IMR-90 (cell line): Measurements from ENCODE around the gene LRRC1.

ENCODE experiments used
- CTCF ChIP-seq: conservative IDR thresholded peaks from 2 replicates; pipeline ENCODE4 v1.5.1; 2012; ENCODE audit warnings: mild to moderate bottlenecking, low read depth, low read length, improper control_type of control experiment
- MAZ ChIP-seq: IDR thresholded peaks from 2 replicates; pipeline ENCODE4 v1.6.1; 2012; ENCODE audit warnings: low read depth, mild to moderate bottlenecking, low read length, improper control_type of control experiment, moderate library complexity, borderline replicate concordance
- POLR2A ChIP-seq: IDR thresholded peaks from 2 replicates; pipeline ENCODE4 v1.6.1; 2012; ENCODE audit warnings: mild to moderate bottlenecking, low read depth, low read length
- RCOR1 ChIP-seq: IDR thresholded peaks from 2 replicates; pipeline ENCODE4 v1.6.1; 2012; ENCODE audit warnings: mild to moderate bottlenecking, low read length, improper control_type of control experiment; ENCODE audit not compliant: insufficient replicate concordance
- RFX5 ChIP-seq: IDR thresholded peaks from 2 replicates; pipeline ENCODE4 v1.8.0; 2012; ENCODE audit warnings: low read depth, mild to moderate bottlenecking, low read length, moderate library complexity

DNA sequence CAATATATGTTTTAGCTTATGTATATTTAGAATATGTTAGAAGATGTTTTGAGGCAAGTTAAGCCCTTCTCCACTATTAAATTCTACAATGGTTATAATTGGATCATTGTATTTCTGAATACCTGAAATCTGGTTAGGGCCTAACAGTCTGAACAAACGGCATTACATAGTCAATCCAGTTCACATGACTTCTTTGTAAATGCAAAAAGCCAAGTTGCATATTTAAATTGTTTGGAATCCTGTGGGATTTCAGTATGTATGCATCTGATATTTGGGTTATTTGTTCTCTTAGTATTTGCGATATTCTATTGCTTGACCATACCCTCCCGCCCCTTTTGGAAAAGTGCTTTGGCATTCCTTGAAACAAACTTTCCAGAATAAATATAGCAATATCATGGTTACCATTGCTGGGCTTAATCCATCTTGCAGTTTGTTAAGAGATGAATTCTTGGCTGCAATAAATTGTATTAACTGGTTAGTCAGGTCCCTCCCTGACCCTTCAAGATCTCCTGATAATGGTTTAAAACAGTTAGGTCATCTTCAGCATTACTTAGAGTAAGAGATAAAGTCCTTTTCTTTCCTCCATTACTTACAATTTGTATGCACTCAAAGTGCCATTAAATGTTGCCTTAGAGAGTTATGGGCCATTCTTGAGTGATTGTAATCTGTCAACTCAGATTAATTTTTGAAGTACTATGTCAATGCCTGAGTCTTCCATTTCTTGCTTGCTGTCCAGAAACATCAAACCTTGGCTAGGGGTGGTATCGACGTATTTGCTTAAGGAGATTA is 36.5 kb downstream of the LRRC1 start:
- TF ChIP-seq POLR2A (no peak), MAZ (no peak), CTCF (no peak), RFX5 (no peak), RCOR1 (no peak)
